ENCODE results near the gene BAHCC1. TPM values are rescaled to one million over a fixed set of nuclear protein-coding genes. Genes with fewer than 3 reads are reported as not detected.
A peak's percentile ranks its signal among the peaks of the same experiment; 100 is the strongest.

The BAHCC1 gene
- total and polyA plus RNA-seq, 9 of the 15 experiments (the other 6 are each of a cell fraction or from before 2014, with no cell fraction given), result 0.14 to 26.9 (median 5.0) TPM

GRCh38 chr17:81346090-81346907 lies 49.0 kb upstream of the BAHCC1 start (continued):
- peak; percentile 44; the same call in 1 of the 2 replicates for TF ChIP-seq FOXP4 (CRISPR knock-in tag; IDR thresholded peaks at IDR 0.05; ENCODE audit: borderline replicate concordance)
- no peak for TF ChIP-seq POU5F1 (IDR thresholded peaks at IDR 0.05; ENCODE audit: borderline replicate concordance, low read depth, low read length, partially characterized antibody)
- no peak for TF ChIP-seq GTF2A2 (tag; IDR thresholded peaks at IDR 0.05)
- no peak for TF ChIP-seq SAFB (IDR thresholded peaks at IDR 0.05; ENCODE audit: borderline replicate concordance, low read depth, low read length)
- no peak for TF ChIP-seq ZNF280A (IDR thresholded peaks at IDR 0.05; ENCODE audit: low read depth, partially characterized antibody)
- no peak for TF ChIP-seq KLF13 (tag; IDR thresholded peaks at IDR 0.05; ENCODE audit: borderline replicate concordance, low read depth)
- TF ChIP-seq ZNF507 (tag; conservative IDR thresholded peaks at IDR 0.05), result no peak
- no peak for TF ChIP-seq PHF21A (IDR thresholded peaks at IDR 0.05; ENCODE audit: borderline replicate concordance, low read depth)
- TF ChIP-seq EHMT2 (IDR thresholded peaks at IDR 0.05), result no peak
- TF ChIP-seq ID3 (CRISPR knock-in tag; IDR thresholded peaks at IDR 0.05), result no peak
- TF ChIP-seq ID3 (tag; IDR thresholded peaks at IDR 0.05), result no peak
- TF ChIP-seq SFPQ (IDR thresholded peaks at IDR 0.05; ENCODE audit: low read depth, low read length), result no peak
- no peak for TF ChIP-seq NR4A1 (CRISPR knock-in tag; IDR thresholded peaks at IDR 0.05)
- no peak for TF ChIP-seq NR4A1 (tag; IDR thresholded peaks at IDR 0.05)
- TF ChIP-seq NFE2 (IDR thresholded peaks at IDR 0.05; ENCODE audit: low read depth), result no peak
- no peak for TF ChIP-seq BRCA1 (IDR thresholded peaks at IDR 0.05)
- no peak for TF ChIP-seq BRCA1 (CRISPR knock-in tag; IDR thresholded peaks at IDR 0.05)
- TF ChIP-seq CTBP1 (IDR thresholded peaks at IDR 0.05; ENCODE audit: borderline replicate concordance), result peak; percentile 52
- no peak for TF ChIP-seq MAFK (IDR thresholded peaks at IDR 0.05; ENCODE audit: low read length)
- no peak for TF ChIP-seq MCM7 (IDR thresholded peaks at IDR 0.05)
- no peak for TF ChIP-seq YY1 (IDR thresholded peaks at IDR 0.05; ENCODE audit: borderline replicate concordance in 1 of 3, control insufficient read depth in 1 of 3, extremely low read depth in 1 of 3, insufficient read depth in 3 of 3, insufficient read length in 1 of 3, insufficient replicate concordance in 2 of 3, low read depth in 1 of 3, low read length in 2 of 3)
